GM21447 (cell line): ENCODE measurements around the gene SPO11.

Source experiments
- ATAC-seq: cut with Tn5 transposase; IDR thresholded peaks from one replicate; pipeline ENCODE4 v1.9.1; 2021; ENCODE audit not compliant: unreplicated experiment

The SPO11 gene, protein sequence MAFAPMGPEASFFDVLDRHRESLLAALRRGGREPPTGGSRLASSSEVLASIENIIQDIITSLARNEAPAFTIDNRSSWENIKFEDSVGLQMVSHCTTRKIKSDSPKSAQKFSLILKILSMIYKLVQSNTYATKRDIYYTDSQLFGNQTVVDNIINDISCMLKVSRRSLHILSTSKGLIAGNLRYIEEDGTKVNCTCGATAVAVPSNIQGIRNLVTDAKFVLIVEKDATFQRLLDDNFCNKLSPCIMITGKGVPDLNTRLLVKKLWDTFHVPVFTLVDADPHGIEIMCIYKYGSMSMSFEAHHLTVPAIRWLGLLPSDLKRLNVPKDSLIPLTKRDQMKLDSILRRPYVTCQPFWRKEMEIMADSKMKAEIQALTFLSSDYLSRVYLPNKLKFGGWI

DNA sequence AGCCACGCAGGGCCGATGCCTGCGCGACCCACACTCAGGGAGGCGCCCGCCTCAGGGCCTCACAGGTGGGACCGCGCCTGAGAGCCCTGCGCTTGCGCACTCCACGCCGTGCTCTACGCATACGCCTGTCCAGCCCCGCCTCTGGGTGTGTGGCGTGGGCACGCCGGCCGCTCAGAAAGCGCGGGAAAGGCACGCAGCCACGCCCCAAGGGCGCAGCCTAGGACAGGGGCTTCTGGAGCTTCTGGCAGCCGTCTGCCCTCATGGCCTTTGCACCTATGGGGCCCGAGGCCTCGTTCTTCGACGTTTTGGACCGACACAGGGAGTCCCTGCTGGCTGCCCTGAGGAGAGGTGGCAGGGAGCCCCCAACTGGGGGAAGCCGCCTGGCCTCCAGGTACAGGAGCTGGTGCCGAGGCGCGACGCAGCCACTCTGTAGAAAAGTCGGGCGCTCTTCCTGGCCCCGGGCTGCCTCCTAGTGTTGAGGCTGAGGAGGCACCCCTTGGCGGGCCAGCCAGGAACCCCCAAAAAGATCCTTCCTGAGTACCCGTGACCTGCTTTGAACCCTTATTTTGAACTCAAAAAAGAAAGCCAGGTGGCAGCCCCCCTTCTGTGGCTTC lies at the start of gene SPO11:
SPO11 (plus strand) TSS at position 196 of the 614 bp plus-strand sequence; CDS start at position 261, 65 bp downstream.
- ATAC-seq: no peak

DNA sequence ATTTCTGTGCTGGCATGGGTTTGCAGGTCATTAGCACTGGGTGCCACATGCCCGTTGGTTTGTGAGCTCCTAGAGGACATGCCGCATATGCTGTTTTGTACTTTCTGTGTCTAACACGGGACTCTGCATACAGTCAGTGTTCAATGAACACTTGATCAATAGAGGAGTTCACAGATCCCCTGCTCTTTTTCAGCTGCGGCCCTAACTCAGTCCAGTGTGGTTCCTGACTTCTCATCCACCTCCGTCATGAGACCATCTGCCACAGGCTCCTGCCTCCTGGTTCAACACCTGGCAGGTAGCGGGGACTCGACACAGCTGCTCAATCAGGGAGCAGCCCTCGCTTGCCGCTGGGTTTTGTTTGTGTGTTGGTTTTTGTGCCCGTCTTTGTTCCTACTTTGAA lies 49.4 kb upstream of the SPO11 start:
- no peak for ATAC-seq

- ATAC-seq: no peak
These were observed 47.7 kb upstream of the SPO11 start for GRCh38 chr20:57281900-57282299.

- no peak for ATAC-seq
These were observed 46.8 kb upstream of the SPO11 start for GRCh38 chr20:57282670-57283361.

DNA sequence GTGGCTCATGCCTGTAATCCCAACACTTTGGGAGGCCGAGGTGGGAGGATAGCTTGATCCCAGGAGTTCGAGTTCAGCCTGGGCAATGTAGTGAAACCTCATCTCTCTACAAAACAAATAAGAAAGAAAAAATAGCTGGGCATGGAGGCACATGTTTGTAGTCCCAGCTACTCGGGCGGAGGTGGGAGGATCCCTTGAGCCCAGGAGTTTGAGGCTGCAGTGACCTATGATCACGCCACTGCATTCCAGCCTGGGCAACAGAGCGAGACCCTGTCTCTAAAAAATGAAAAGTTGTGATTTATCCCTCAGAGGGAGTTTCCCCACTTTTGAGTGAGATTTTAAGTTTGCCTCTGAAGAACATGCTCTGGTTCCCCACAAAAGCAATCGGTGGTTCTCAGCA lies 45.7 kb upstream of the SPO11 start:
- ATAC-seq: no peak

- ATAC-seq: no peak
These were observed 42.4 kb upstream of the SPO11 start for GRCh38 chr20:57287007-57287880.

DNA sequence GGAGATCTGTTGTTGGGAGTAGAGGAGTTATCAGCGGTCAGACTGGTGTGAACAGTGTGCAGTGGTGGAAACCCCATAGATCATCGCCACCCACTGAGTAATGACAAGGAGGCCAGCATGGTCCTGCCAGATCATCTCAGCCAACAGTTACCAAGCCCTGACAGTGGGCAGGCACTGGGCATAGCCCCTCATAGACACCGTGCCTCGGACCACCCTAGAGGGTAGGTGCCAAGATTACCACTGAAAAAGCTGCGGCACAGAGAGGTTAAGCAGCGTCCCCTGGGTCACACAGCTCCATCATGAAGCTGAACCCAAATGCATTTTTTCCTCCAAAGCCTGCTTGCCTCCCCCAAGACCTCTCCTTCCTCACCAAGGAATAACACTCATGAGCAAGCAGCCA lies 41.7 kb upstream of the SPO11 start:
- ATAC-seq: no peak

- ATAC-seq: no peak
These were observed 40.8 kb upstream of the SPO11 start for GRCh38 chr20:57288651-57289277.

GRCh38 chr20:57289391-57290177 lies 40.0 kb upstream of the SPO11 start:
- no peak for ATAC-seq

DNA sequence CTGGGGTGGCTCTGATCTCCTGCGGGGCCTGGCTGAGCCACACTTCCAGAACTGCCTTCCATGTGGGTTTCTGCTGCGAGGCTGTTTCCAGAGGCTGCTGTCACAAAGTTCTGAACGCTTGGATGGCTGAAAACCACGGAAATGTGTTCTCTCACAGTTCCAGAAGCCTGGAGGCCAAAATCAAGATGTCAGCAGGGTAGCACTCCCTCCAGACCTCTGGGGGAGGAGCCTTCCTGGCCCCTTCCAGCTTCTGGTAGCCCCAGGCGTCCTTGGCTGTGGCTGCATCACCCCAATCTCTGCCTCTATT lies 39.5 kb upstream of the SPO11 start:
- ATAC-seq: no peak

GRCh38 chr20:57291003-57291402 lies 38.6 kb upstream of the SPO11 start:
- ATAC-seq: no peak

- no peak for ATAC-seq
These were observed 37.9 kb upstream of the SPO11 start for GRCh38 chr20:57291694-57292093.

DNA sequence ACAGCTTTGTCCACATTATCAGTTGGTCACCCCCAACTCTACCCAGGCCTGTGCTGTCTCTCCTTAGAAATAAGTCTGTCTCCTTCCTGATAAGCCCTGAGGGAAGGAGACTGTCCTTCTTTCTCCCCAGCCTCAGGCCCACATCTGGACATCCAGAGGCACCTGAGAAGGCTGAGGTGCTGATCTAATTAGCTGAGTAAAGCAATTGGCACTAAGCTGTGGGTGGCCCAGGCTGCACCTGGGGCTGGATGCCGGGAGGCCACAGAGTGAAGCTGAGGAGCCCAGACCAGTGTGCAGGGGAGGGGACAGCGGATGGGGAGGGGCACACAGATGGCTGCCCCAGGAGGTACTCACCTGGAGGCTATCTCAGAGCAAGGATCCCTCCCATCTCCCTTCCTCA lies 37.0 kb upstream of the SPO11 start:
- ATAC-seq: no peak

DNA sequence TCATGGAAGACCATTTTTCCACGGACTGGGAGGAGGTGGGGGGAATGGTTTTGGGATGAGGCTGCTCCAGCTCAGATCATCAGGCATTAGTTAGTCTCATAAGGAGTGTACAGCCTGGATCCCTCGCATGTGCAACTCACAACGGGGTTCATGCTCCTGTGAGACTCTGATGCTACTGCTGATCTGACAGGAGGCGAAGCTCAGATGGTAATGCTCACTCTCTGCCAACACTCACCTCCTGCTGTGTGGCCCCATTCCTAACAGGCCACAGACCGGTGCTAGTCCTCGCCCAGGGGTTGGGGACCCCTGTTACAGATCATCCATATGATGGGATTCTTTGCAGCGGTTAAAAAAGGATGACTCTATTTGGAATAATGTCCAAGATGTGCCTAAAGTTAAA lies 35.6 kb upstream of the SPO11 start:
- no peak for ATAC-seq

GRCh38 chr20:57294550-57294949 lies 35.1 kb upstream of the SPO11 start:
- no peak for ATAC-seq

- no peak for ATAC-seq
These were observed 31.1 kb upstream of the SPO11 start for GRCh38 chr20:57298457-57298856.

- no peak for ATAC-seq
These were observed 28.6 kb upstream of the SPO11 start for GRCh38 chr20:57301026-57301425.

- no peak for ATAC-seq
These were observed 22.9 kb upstream of the SPO11 start for GRCh38 chr20:57306747-57307146.

DNA sequence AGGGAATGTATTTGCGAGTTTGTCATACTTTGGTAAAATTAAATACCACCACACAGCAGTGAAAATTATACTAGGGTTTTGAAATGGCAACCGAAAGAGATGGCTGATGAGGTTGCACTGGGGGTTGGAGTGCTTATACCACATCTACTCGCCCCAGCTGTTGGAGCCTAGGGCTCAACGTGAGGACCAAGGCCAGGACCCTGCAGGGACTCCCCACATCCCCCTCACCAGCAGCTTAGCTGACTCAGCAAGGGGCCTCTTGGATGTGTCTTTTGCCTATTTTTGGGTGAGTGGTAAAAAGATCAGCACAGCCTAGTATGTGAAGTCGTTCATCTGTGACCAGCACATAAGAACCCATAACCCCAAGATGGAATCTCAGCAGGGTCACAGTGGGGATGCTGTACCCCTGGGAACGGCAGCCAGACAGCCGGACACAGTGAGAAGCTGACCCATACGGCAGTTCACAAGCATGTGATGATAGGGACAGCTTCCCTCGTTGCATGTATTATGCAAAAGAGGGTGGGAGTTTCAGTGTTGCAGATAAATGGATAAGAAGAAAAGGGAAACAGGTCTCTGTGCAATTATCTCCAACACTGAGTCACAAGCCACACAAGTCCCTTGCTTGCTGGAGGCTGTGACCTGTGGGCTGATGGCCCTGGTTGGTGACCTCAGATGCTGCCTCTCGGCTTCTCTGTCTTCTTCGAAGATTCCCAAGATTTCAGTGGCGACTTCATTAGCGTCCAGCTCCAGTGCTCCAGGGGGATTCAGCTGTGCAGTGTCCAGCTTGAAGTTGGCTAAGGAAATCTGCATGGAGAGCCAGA lies 20.9 kb upstream of the SPO11 start:
- no peak for ATAC-seq
